Large intestine (tissue), 3 donors: Measurements from ENCODE around the gene SIRPG. TPM values are rescaled to one million over a fixed set of nuclear protein-coding genes. Genes with fewer than 3 reads are reported as not detected.
"Not testable (repeated sequence)": the region's sequence is repeated elsewhere in the genome, so short reads cannot be mapped to it uniquely, and the experiment has no call there.

Experiments used
- DNase-seq, 2 donors: peaks; one replicate each; pipeline versions ENCODE4 v3.0.0 to v3.0.0-alpha.2; 2013
- H3K27ac ChIP-seq: one replicate; pipeline ENCODE4 v1.5.1; 2013; ENCODE audit warnings: low read length
- H3K27me3 ChIP-seq: 2 replicates; pipeline ENCODE4 v1.6.1; 2013; ENCODE audit warnings: low read length; ENCODE audit not compliant: control insufficient read depth, insufficient read depth
- H3K36me3 ChIP-seq: 2 replicates; pipeline ENCODE4 v1.6.1; 2013; ENCODE audit warnings: low read length; ENCODE audit not compliant: control insufficient read depth, insufficient read depth
- H3K4me1 ChIP-seq: one replicate; pipeline ENCODE4 v1.6.1; 2013; ENCODE audit warnings: low read length; ENCODE audit not compliant: control insufficient read depth, insufficient read depth
- H3K4me3 ChIP-seq: one replicate; pipeline ENCODE4 v1.5.1; 2013; ENCODE audit warnings: low read length
- H3K9me3 ChIP-seq: one replicate; pipeline ENCODE4 v1.6.1; 2013; ENCODE audit warnings: mild to moderate bottlenecking, low read depth, low read length, moderate library complexity; ENCODE audit not compliant: control insufficient read depth
- WGBS: methylation state at CpG from one replicate; pipeline ENCODE4 v1.1.5; 2013; ENCODE audit warnings: low lambda C conversion rate; ENCODE audit not compliant: insufficient coverage; 5-methylcytosine and 5-hydroxymethylcytosine counted together
- polyA plus RNA-seq: library from polyadenylated mRNA; unstranded; fragments of 120-200 nt; gene quantifications from one replicate; pipeline ENCODE4 v1.2.1, GENCODE V29; 2013

Gene SIRPG
- polyA plus RNA-seq, 1 donor, result 0.94 TPM

DNA sequence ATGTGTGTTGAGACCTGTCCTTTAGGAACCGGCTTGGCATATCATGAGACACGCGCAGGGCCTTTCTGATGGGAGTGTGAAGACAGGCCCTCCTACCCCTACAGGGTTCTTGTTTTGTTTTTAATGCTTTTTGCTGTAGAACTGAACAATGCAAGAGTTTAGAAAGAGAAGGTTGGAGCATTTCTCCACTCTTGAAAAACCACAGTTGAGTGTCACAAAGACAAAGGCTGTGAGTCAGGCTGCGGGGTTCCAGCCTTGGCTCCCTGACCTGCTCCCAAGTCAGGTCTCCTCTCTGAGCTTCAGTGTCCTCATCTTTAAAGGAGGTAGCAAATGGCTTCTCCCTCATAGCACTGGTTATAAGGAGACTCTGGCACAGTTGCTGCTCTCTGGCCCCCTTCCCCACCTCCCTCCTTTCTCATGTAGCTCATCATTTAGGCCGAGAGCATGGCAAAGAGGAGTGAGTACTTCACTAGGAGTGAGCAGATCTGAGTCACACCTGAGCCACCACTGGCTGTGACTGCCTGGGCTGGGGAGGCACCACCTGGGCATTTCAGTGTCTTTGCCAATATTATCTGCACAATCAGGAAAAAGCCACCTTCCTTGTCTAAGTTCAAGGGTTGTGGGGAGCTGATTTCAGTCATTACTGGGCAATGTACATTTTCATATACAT, 48.8 kb downstream of the SIRPG start:
- H3K36me3 ChIP-seq, H3K4me3 ChIP-seq, H3K4me1 ChIP-seq, H3K27ac ChIP-seq, H3K27me3 ChIP-seq, H3K9me3 ChIP-seq, DNase-seq: not testable (repeated sequence)
- no CpG with 5 or more reads among the region's 5 CpGs for WGBS

DNA sequence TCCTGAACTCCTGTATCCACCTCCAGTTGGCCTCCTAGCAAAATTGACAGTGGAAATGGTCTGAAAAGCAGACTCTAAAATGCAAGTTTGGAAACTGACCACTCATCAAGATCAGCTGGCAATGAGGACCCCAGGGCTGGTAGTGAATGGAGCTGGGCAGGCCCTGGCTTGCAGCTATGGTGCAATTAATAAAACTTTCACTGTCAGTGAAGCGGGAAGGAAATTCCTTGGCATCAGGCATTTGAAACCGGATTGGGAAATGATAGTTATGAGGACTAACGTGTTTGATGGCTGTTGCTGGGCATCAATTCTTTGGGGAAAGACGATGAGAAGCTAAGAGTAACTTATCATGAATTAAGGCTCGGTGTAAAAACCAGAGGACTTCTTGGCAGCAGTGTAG, 56.8 kb downstream of the SIRPG start:
- no peaks in the 10 kb centered on the region for H3K36me3 ChIP-seq
- H3K4me1 ChIP-seq, result no peaks in the 10 kb centered on the region
- H3K4me3 ChIP-seq, result no peak overlapping the region
- DNase-seq, result no peak
- no peaks in the 10 kb centered on the region for H3K9me3 ChIP-seq
- no CpG with 5 or more reads among the region's 5 CpGs for WGBS
- no peaks in the 10 kb centered on the region for H3K27me3 ChIP-seq
- H3K27ac ChIP-seq, result no peak overlapping the region

DNA sequence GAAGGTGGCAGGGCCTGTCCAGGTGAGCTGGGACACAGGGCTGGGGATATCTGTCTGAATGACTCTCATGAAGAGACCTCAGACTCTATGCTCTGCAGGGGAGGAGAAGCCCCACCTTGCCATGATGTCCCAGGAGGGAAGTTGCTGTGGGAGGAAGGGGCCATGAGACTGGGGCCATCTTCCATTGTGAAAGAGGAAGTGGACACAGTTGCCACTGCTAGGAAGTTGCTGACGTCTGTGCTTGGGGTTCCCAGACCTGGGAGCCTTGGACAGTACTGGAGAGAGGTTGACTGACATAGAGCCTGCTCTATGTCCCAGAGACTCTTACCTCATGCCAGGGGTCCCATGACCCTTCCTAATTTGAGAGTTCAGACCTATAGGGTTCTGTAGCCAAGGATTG, 62.2 kb downstream of the SIRPG start:
- no peaks in the 10 kb centered on the region for H3K27me3 ChIP-seq
- no peak for DNase-seq
- H3K4me1 ChIP-seq, result no peaks in the 10 kb centered on the region
- H3K36me3 ChIP-seq, result no peaks in the 10 kb centered on the region
- H3K27ac ChIP-seq, result no peak overlapping the region
- WGBS, result no CpG with 5 or more reads among the region's 1 CpG
- no peaks in the 10 kb centered on the region for H3K9me3 ChIP-seq
- H3K4me3 ChIP-seq, result no peak overlapping the region

DNA sequence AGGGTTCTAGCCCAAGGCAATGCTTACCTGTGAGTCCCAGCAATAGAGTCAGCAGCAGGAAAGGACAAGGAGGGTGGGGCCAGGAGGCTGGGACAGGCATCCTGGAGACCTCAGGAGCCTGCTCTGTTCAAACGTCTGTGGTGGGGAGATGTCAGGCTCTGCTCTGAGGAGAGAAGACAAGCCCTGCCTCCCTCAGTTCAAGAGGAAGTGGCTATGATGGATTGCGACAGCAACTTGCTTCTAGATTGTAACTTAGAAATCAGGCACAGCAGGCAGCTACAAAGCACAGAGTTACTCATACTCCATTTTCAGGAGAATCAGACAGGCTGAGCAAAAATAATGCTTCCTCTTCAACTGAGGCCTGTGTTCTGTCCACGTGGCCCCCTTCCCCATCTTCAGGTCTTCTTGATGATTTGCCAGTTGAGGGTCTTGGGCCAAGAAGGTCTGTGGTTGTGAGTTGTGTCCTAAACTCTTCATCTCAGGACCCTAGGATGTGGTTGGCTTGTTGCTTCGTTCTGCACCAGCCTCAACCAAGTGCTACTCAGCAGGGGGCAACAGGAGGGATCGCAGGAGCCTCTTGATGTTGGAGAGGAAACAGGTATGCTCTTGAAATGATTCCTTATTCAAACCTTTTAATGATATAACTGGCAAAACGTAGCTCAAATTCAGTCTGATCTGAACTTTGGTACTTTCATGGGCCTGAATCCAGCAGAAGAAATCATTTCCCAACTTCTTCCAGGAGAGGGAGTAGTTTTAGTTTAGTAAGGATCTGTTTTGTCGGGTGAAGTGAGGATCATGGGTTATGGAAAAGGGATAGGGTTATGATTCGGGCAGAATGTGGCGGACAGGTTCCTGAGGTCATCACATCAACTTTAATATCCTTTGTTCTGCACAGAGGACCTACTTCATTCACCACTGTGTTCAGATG, 68.8 kb downstream of the SIRPG start:
- Histone ChIP-seq H3K36me3 (no peaks in the 10 kb centered on the region), H3K4me3 (no peak overlapping the region), H3K27ac (no peak overlapping the region)

DNA sequence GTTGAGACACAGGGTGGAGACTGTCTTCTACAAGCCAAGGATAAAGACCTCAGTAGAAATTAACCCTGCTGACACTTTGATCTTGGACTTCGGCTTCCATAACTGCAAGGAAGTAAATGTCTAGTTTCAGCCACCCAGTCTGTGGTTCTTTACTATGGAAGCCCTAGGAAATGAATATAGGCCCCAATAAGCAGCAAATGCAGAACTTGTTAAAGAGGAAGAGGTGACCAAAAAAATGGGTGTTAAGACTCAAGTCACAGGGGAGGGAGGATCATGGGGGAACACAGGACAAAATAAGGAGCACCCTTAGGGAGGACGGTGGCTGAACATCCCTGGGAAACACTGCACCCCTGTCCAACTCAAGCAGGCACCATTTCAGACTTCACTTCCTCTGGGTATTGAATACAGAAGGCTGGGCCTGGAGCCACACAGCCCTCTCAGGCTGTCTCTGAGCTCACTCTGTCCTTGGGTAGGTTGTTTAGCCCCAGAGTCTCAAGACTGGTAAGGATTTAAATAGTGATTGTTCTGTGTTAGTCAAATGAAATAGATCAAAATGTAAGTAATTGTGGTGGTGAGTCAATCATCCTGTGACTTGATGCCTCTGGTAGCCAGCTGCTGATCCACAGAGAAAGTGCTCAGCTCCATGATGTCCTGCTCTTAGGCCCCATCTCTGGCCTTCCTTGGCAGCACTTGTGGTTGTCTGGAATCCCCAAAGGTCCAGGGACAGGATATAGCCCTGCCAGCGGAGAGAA, 69.6 kb downstream of the SIRPG start:
- H3K36me3 ChIP-seq, result no peaks in the 10 kb centered on the region
- H3K4me1 ChIP-seq, result no peaks in the 10 kb centered on the region
- no peaks in the 10 kb centered on the region for H3K9me3 ChIP-seq
- H3K27ac ChIP-seq, result no peak overlapping the region
- DNase-seq, result no peak
- no CpG with 5 or more reads among the region's 3 CpGs for WGBS
- H3K27me3 ChIP-seq, result no peaks in the 10 kb centered on the region
- H3K4me3 ChIP-seq, result no peak overlapping the region

More for the DNA sequence above, 68.8 kb downstream of the SIRPG start:
- no peaks in the 10 kb centered on the region for H3K9me3 ChIP-seq
- no CpG with 5 or more reads among the region's 9 CpGs for WGBS
- no peaks in the 10 kb centered on the region for H3K27me3 ChIP-seq
- DNase-seq, result no peak
- H3K4me1 ChIP-seq, result no peaks in the 10 kb centered on the region

DNA sequence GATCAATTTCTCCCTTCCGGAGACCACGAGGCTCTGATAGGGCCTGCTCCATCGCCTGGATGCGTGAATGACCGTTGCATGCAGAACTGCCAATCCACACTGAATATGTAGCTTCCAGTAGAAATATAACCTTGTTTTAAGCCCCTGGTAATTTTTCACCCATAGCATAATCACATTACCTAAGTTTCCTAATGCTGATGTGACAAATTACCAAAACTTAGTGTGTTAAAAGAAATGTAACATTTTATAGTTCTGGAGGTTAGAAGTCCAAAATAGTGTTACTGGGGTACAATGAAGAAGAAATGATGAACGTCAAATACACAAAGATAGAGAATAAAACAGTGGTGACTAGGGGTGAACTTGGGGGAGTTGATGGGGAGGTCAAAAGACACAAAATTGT, 78.1 kb downstream of the SIRPG start:
- 83% methylated on average over 1 of the region's 6 CpGs for WGBS
- no peak overlapping the region for H3K4me3 ChIP-seq
- no peaks in the 10 kb centered on the region for H3K9me3 ChIP-seq
- DNase-seq, result no peak
- no peak overlapping the region for H3K27ac ChIP-seq
- no peaks in the 10 kb centered on the region for H3K27me3 ChIP-seq
- H3K36me3 ChIP-seq, result no peaks in the 10 kb centered on the region
- no peaks in the 10 kb centered on the region for H3K4me1 ChIP-seq

Other genes starting within 250 kb of the SIRPG start
- 73.3 TPM for gene NSFL1C, start 190.9 kb downstream of the SIRPG start, polyA plus RNA-seq
- 1.4 TPM for gene SIRPB2, start 166.4 kb downstream of the SIRPG start, polyA plus RNA-seq
- 0.19 TPM for gene SIRPD, start 100.1 kb downstream of the SIRPG start, polyA plus RNA-seq
- gene SIRPB1, start 37.8 kb downstream of the SIRPG start, polyA plus RNA-seq, result 1.6 TPM
- 29.1 TPM for gene SIRPA, start 237.6 kb upstream of the SIRPG start, polyA plus RNA-seq